GM19467 (cell line): ENCODE data around the gene FGFR4.

Experiments used
- ATAC-seq: cut with Tn5 transposase; IDR thresholded peaks from one replicate; pipeline ENCODE4 v1.9.1; 2021; ENCODE audit warnings: mild to moderate bottlenecking, moderate library complexity; ENCODE audit not compliant: unreplicated experiment

FGFR4 gene

GRCh38 chr5:177084175-177084574, 2.5 kb upstream of the FGFR4 start:
- ATAC-seq: no peak

- ATAC-seq: no peak
These were observed 596 bp upstream of the FGFR4 start for GRCh38 chr5:177085985-177086653.

DNA sequence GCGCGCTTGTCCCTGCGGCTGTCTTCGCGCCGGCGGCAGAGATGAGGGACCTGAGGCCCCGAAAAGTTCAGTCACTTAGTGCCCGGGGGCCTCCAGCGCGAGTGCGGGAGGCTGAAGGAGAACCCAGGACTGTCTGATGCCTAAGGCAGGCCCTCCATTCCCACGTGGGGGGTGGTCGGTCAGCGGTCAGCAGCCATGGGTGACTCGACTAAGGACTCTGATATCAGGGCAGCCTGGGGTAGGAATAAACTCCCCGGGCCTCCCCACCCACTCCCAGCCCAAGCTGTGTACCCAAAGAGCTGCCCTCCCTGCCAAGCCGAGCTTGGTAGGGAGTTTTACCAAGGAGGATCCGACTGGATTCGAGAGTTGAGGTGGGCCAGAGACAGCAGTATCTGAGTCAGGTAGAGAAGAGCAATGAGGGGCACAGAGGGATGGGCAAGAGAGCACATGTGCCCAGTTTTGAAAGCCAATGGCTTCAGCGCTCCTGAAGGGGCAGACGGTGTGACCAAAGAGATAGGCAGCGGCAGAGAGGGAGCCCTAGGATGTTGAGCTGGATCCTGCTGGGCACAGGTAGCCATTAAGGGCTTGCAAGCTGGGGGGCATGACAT, 787 bp downstream of the FGFR4 start:
- no peak for ATAC-seq

GRCh38 chr5:177089127-177089526, 2.4 kb downstream of the FGFR4 start:
- no peak for ATAC-seq

- no peak for ATAC-seq
These were observed 3.3 kb downstream of the FGFR4 start for GRCh38 chr5:177089825-177090641.

GRCh38 chr5:177090813-177091212, 4.1 kb downstream of the FGFR4 start:
- ATAC-seq: no peak

DNA sequence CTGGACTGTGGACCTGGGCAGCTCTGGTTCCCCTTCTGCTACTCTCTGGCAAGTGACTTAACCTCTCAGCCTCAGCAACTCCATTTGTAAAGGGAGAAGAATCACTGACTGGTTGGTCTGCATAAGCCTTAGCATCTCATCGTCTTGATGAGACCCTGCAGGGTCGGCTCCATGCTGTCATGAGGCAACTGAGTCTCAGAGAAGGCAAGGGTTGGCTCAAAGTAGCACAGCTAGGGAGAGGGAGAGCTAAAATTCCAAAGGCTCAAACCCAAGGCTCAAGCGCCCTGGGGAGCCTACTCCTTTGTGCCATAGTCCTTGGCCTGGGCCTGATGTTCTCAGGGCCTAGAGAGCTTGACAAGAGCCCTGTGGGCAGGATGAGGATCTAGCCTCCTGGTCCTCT, 4.5 kb downstream of the FGFR4 start:
- ATAC-seq: no peak

DNA sequence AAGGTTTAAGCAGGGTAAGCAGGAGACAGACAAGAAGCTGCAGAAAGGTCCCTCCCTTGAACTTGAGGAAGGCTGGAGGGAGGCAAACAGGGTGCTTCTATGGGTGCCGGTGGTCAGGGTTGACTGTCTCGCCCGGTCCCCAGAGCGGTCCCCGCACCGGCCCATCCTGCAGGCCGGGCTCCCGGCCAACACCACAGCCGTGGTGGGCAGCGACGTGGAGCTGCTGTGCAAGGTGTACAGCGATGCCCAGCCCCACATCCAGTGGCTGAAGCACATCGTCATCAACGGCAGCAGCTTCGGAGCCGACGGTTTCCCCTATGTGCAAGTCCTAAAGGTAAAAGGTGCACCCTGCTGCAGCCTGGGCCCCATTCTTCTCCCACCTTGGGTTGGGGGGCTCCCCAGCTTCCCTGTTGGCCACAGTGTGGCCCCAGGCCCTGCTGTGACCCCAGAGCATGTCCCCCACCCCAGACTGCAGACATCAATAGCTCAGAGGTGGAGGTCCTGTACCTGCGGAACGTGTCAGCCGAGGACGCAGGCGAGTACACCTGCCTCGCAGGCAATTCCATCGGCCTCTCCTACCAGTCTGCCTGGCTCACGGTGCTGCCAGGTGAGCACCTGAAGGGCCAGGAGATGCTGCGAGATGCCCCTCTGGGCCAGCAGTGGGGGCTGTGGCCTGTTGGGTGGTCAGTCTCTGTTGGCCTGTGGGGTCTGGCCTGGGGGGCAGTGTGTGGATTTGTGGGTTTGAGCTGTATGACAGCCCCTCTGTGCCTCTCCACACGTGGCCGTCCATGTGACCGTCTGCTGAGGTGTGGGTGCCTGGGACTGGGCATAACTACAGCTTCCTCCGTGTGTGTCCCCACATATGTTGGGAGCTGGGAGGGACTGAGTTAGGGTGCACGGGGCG, 5.7 kb downstream of the FGFR4 start:
- ATAC-seq: no peak

GRCh38 chr5:177093082-177093712, 6.5 kb downstream of the FGFR4 start:
- no peak for ATAC-seq

DNA sequence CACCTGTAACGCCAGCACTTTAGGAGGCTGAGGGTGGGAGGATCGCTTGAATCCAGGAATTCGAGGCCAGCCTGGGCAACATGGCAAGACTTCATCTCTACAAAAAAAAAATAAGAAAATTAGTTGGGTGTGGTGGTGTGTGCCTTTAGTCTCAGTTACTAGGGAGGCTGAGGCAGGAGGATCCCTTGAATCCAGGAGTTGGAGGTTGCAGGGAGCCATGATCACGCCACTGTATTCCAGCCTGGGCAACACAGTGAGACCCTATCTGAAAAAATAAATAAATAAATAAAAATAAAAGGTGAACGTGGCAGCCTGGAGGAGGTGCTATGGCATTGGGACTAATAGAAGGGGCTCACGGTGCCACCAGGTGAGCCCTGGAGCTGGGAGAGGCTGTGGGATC, 7.1 kb downstream of the FGFR4 start:
- ATAC-seq: no peak

DNA sequence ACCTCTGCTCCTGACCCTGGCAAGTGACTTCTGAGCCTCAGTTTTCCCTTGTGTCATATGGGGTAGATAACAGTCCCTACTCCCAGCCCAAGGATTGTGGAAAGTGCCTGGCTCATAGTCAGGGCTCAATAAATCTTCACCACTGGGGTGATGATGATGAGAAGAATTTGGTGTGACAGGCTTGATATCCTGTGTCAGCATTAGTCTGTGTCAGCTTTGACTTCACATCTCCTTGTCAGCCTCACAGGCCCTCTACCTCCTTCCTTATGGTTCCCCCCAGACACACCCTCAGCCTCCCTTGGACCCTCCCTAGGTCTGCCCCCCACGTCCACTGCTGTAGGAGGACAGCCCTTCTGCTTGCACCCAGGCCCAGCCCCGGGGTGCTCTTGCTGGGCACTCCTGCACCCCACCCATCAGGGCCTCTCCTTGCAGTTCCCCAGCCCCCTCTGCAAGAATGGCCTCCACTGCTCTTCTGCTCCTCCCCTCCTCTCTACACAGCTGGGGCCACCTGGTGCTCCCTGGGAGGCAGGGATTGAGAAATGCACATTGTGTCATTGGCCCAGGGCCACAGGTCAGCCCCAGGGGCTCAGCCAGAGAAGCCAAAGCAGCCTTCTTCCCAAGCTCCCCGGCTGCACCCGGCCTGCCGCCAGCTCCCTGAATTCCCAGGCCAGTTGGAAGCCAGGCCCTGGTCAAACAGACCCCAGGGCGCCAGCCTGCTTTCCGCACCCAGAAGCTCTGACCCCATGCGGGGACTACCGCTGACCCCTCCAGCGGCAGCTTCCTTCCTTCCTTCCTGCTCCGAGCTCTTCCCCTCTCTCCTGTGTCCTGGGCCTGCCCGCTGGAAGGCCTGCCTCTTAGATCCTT, 7.7 kb downstream of the FGFR4 start:
- ATAC-seq: no peak

GRCh38 chr5:177095088-177095669, 8.5 kb downstream of the FGFR4 start:
- no peak for ATAC-seq

DNA sequence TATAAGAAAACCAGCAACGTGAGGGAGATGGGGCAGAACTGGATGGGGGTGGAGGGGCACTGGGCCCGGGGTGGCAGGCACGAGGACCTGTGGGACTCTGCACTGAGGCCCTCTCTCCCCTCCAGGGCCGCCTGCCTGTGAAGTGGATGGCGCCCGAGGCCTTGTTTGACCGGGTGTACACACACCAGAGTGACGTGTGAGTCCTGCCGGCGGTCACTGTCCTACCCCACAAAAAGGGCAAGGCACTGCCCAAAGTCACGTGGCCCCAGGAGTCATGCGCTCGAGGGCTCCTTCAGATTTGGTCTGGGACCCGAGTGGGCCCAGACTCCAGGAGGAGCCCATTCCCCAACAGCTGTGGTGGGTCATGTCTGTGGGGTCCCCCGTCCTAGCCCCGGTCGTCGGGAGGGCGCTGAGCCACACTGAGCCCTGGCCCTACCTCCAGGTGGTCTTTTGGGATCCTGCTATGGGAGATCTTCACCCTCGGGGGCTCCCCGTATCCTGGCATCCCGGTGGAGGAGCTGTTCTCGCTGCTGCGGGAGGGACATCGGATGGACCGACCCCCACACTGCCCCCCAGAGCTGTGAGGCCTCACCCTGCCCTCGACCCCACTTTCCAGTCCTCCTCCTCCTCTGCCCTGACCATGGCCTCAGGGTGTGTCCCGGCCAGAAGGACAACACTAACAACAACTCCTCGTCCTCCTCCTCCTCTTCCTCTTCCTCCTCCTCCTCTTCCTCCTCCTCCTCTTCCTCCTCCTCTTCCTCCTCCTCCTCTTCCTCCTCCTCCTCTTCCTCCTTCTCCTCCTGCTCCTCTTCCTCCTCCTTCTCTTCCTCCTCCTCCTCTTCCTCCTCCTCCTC, 9.7 kb downstream of the FGFR4 start:
- no peak for ATAC-seq

DNA sequence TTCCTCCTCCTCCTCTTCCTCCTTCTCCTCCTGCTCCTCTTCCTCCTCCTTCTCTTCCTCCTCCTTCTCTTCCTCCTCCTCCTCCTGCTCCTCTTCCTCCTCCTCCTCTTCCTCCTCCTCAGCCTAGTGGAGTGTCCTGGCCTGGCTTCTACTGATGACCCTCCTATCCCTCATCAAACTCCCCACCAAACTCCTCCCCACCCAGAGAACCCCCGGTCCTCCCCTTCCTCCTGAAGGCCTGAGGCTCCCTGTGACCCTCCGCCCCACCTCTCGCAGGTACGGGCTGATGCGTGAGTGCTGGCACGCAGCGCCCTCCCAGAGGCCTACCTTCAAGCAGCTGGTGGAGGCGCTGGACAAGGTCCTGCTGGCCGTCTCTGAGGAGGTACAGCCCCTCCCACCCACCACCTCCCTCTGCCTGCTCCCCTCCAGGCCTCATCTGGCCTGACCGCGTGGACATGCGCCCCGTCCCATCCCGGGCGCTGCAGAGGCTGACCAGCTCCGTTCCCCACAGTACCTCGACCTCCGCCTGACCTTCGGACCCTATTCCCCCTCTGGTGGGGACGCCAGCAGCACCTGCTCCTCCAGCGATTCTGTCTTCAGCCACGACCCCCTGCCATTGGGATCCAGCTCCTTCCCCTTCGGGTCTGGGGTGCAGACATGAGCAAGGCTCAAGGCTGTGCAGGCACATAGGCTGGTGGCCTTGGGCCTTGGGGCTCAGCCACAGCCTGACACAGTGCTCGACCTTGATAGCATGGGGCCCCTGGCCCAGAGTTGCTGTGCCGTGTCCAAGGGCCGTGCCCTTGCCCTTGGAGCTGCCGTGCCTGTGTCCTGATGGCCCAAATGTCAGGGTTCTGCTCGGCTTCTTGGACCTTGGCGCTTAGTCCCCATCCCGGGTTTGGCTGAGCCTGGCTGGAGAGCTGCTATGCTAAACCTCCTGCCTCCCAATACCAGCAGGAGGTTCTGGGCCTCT, 10.6 kb downstream of the FGFR4 start:
- no peak for ATAC-seq

GRCh38 chr5:177098120-177098469, 11.4 kb downstream of the FGFR4 start:
- ATAC-seq: no peak

- ATAC-seq: no peak
These were observed 11.9 kb downstream of the FGFR4 start for GRCh38 chr5:177098470-177099141.
